Measurements from ENCODE around the gene RSPO4.

The RSPO4 gene

GRCh38 chr20:926670-927069 is 75.4 kb downstream of the RSPO4 start:
- no peak overlapping the region for H3K4me3 ChIP-seq (ENCODE audit: low read length in 2 of 2)
- H3K9ac ChIP-seq (ENCODE audit: low read depth in 1 of 2, low read length in 2 of 2) = no peak overlapping the region
- no peaks in the 10 kb centered on the region for H3K27me3 ChIP-seq (ENCODE audit: control insufficient read depth in 2 of 2, insufficient read depth in 2 of 2, low read length in 2 of 2)
- peaks cover 0 to 6% of the 10 kb centered on the region in 2 donors for H3K9me3 ChIP-seq (ENCODE audit: control insufficient read depth in 2 of 2, low read length in 2 of 2)
- no peaks in the 10 kb centered on the region for H3K4me1 ChIP-seq (ENCODE audit: control insufficient read depth in 2 of 2, insufficient read depth in 2 of 2, low read length in 2 of 2)
- H3K36me3 ChIP-seq (ENCODE audit: control insufficient read depth in 2 of 2, insufficient read depth in 2 of 2, low read length in 2 of 2) = no peaks in the 10 kb centered on the region
- H3K27ac ChIP-seq (ENCODE audit: low read depth in 2 of 2, low read length in 2 of 2) = no peak overlapping the region

- Histone ChIP-seq H3K36me3 (ENCODE audit: control insufficient read depth in 2 of 2, insufficient read depth in 2 of 2, low read length in 2 of 2) (no peaks in the 10 kb centered on the region), H3K4me3 (ENCODE audit: low read length in 2 of 2) (no peak overlapping the region), H3K4me1 (ENCODE audit: control insufficient read depth in 2 of 2, insufficient read depth in 2 of 2, low read length in 2 of 2) (no peaks in the 10 kb centered on the region), H3K9me3 (ENCODE audit: control insufficient read depth in 2 of 2, low read length in 2 of 2) (no peaks in the 10 kb centered on the region), H3K27ac (ENCODE audit: low read depth in 2 of 2, low read length in 2 of 2) (no peak overlapping the region), H3K27me3 (ENCODE audit: control insufficient read depth in 2 of 2, insufficient read depth in 2 of 2, low read length in 2 of 2) (no peaks in the 10 kb centered on the region), H3K9ac (ENCODE audit: low read depth in 1 of 2, low read length in 2 of 2) (no peak overlapping the region)
These were observed 76.6 kb downstream of the RSPO4 start for GRCh38 chr20:925516-925915.

- Histone ChIP-seq H3K36me3 (ENCODE audit: control insufficient read depth in 2 of 2, insufficient read depth in 2 of 2, low read length in 2 of 2) (no peaks in the 10 kb centered on the region), H3K27ac (ENCODE audit: low read depth in 2 of 2, low read length in 2 of 2) (no peak overlapping the region), H3K4me3 (ENCODE audit: low read length in 2 of 2) (no peak overlapping the region), H3K9me3 (ENCODE audit: control insufficient read depth in 2 of 2, low read length in 2 of 2) (no peaks in the 10 kb centered on the region), H3K27me3 (ENCODE audit: control insufficient read depth in 2 of 2, insufficient read depth in 2 of 2, low read length in 2 of 2) (no peaks in the 10 kb centered on the region), H3K9ac (ENCODE audit: low read depth in 1 of 2, low read length in 2 of 2) (no peak overlapping the region), H3K4me1 (ENCODE audit: control insufficient read depth in 2 of 2, insufficient read depth in 2 of 2, low read length in 2 of 2) (no peaks in the 10 kb centered on the region)
These were observed 77.5 kb downstream of the RSPO4 start for GRCh38 chr20:924639-925038.

- H3K9ac ChIP-seq (ENCODE audit: low read depth in 1 of 2, low read length in 2 of 2) = no peak overlapping the region
- H3K4me3 ChIP-seq (ENCODE audit: low read length in 2 of 2) = no peak overlapping the region
- no peaks in the 10 kb centered on the region for H3K36me3 ChIP-seq (ENCODE audit: control insufficient read depth in 2 of 2, insufficient read depth in 2 of 2, low read length in 2 of 2)
- H3K27me3 ChIP-seq (ENCODE audit: control insufficient read depth in 2 of 2, insufficient read depth in 2 of 2, low read length in 2 of 2) = no peaks in the 10 kb centered on the region
- no peak overlapping the region for H3K27ac ChIP-seq (ENCODE audit: low read depth in 2 of 2, low read length in 2 of 2)
- H3K9me3 ChIP-seq (ENCODE audit: control insufficient read depth in 2 of 2, low read length in 2 of 2) = no peaks in the 10 kb centered on the region
- no peaks in the 10 kb centered on the region for H3K4me1 ChIP-seq (ENCODE audit: control insufficient read depth in 2 of 2, insufficient read depth in 2 of 2, low read length in 2 of 2)
These were observed 79.3 kb downstream of the RSPO4 start for GRCh38 chr20:922781-923180.

- H3K9ac ChIP-seq (ENCODE audit: low read depth in 1 of 2, low read length in 2 of 2) = no peak overlapping the region
- H3K9me3 ChIP-seq (ENCODE audit: control insufficient read depth in 2 of 2, low read length in 2 of 2) = no peaks in the 10 kb centered on the region
- H3K36me3 ChIP-seq (ENCODE audit: control insufficient read depth in 2 of 2, insufficient read depth in 2 of 2, low read length in 2 of 2) = no peaks in the 10 kb centered on the region
- H3K4me1 ChIP-seq (ENCODE audit: control insufficient read depth in 2 of 2, insufficient read depth in 2 of 2, low read length in 2 of 2) = no peaks in the 10 kb centered on the region
- H3K4me3 ChIP-seq (ENCODE audit: low read length in 2 of 2) = no peak overlapping the region
- H3K27ac ChIP-seq (ENCODE audit: low read depth in 2 of 2, low read length in 2 of 2) = no peak overlapping the region
- H3K27me3 ChIP-seq (ENCODE audit: control insufficient read depth in 2 of 2, insufficient read depth in 2 of 2, low read length in 2 of 2) = no peaks in the 10 kb centered on the region
These were observed 81.0 kb downstream of the RSPO4 start for GRCh38 chr20:921068-921467.

- H3K9ac ChIP-seq (ENCODE audit: low read depth in 1 of 2, low read length in 2 of 2) = no peak overlapping the region
- no peak overlapping the region for H3K4me3 ChIP-seq (ENCODE audit: low read length in 2 of 2)
- H3K36me3 ChIP-seq (ENCODE audit: control insufficient read depth in 2 of 2, insufficient read depth in 2 of 2, low read length in 2 of 2) = no peaks in the 10 kb centered on the region
- no peaks in the 10 kb centered on the region for H3K4me1 ChIP-seq (ENCODE audit: control insufficient read depth in 2 of 2, insufficient read depth in 2 of 2, low read length in 2 of 2)
- H3K9me3 ChIP-seq (ENCODE audit: control insufficient read depth in 2 of 2, low read length in 2 of 2) = no peaks in the 10 kb centered on the region
- no peak overlapping the region for H3K27ac ChIP-seq (ENCODE audit: low read depth in 2 of 2, low read length in 2 of 2)
- no peaks in the 10 kb centered on the region for H3K27me3 ChIP-seq (ENCODE audit: control insufficient read depth in 2 of 2, insufficient read depth in 2 of 2, low read length in 2 of 2)
These were observed 81.8 kb downstream of the RSPO4 start for GRCh38 chr20:920311-920710.

GRCh38 chr20:919491-919916 is 82.6 kb downstream of the RSPO4 start:
- Histone ChIP-seq H3K27me3 (ENCODE audit: control insufficient read depth in 2 of 2, insufficient read depth in 2 of 2, low read length in 2 of 2) (peaks cover 0 to under 1% of the 10 kb centered on the region in 2 donors), H3K36me3 (ENCODE audit: control insufficient read depth in 2 of 2, insufficient read depth in 2 of 2, low read length in 2 of 2) (no peaks in the 10 kb centered on the region), H3K9me3 (ENCODE audit: control insufficient read depth in 2 of 2, low read length in 2 of 2) (no peaks in the 10 kb centered on the region), H3K4me1 (ENCODE audit: control insufficient read depth in 2 of 2, insufficient read depth in 2 of 2, low read length in 2 of 2) (no peaks in the 10 kb centered on the region), H3K4me3 (ENCODE audit: low read length in 2 of 2) (no peak overlapping the region), H3K9ac (ENCODE audit: low read depth in 1 of 2, low read length in 2 of 2) (no peak overlapping the region), H3K27ac (ENCODE audit: low read depth in 2 of 2, low read length in 2 of 2) (no peak overlapping the region)

- no peak overlapping the region for H3K9ac ChIP-seq (ENCODE audit: low read depth in 1 of 2, low read length in 2 of 2)
- peaks cover 0 to 6% of the 10 kb centered on the region in 2 donors for H3K27me3 ChIP-seq (ENCODE audit: control insufficient read depth in 2 of 2, insufficient read depth in 2 of 2, low read length in 2 of 2)
- no peaks in the 10 kb centered on the region for H3K4me1 ChIP-seq (ENCODE audit: control insufficient read depth in 2 of 2, insufficient read depth in 2 of 2, low read length in 2 of 2)
- H3K36me3 ChIP-seq (ENCODE audit: control insufficient read depth in 2 of 2, insufficient read depth in 2 of 2, low read length in 2 of 2) = no peaks in the 10 kb centered on the region
- H3K9me3 ChIP-seq (ENCODE audit: control insufficient read depth in 2 of 2, low read length in 2 of 2) = no peaks in the 10 kb centered on the region
- no peak overlapping the region for H3K27ac ChIP-seq (ENCODE audit: low read depth in 2 of 2, low read length in 2 of 2)
- H3K4me3 ChIP-seq (ENCODE audit: low read length in 2 of 2) = no peak overlapping the region
These were observed 84.7 kb downstream of the RSPO4 start for GRCh38 chr20:917416-917815.

GRCh38 chr20:916825-917224 is 85.3 kb downstream of the RSPO4 start:
- Histone ChIP-seq H3K27me3 (ENCODE audit: control insufficient read depth in 2 of 2, insufficient read depth in 2 of 2, low read length in 2 of 2) (peaks cover 0 to 6% of the 10 kb centered on the region in 2 donors), H3K4me1 (ENCODE audit: control insufficient read depth in 2 of 2, insufficient read depth in 2 of 2, low read length in 2 of 2) (no peaks in the 10 kb centered on the region), H3K36me3 (ENCODE audit: control insufficient read depth in 2 of 2, insufficient read depth in 2 of 2, low read length in 2 of 2) (no peaks in the 10 kb centered on the region), H3K4me3 (ENCODE audit: low read length in 2 of 2) (no peak overlapping the region), H3K9ac (ENCODE audit: low read depth in 1 of 2, low read length in 2 of 2) (no peak overlapping the region), H3K27ac (ENCODE audit: low read depth in 2 of 2, low read length in 2 of 2) (no peak overlapping the region), H3K9me3 (ENCODE audit: control insufficient read depth in 2 of 2, low read length in 2 of 2) (no peaks in the 10 kb centered on the region)

GRCh38 chr20:916125-916799 is 85.8 kb downstream of the RSPO4 start, which contains the start of gene ANGPT4:
Gene ANGPT4, minus strand, starts transcription at chr20:916334. Its CDS starts 120 bp downstream, at chr20:916214.
- Histone ChIP-seq H3K27me3 (ENCODE audit: control insufficient read depth in 2 of 2, insufficient read depth in 2 of 2, low read length in 2 of 2) (peaks cover 0 to 6% of the 10 kb centered on the region in 2 donors), H3K9ac (ENCODE audit: low read depth in 1 of 2, low read length in 2 of 2) (no peak within 1 kb of the TSS), H3K9me3 (ENCODE audit: control insufficient read depth in 2 of 2, low read length in 2 of 2) (no peaks in the 10 kb centered on the region), H3K27ac (ENCODE audit: low read depth in 2 of 2, low read length in 2 of 2) (no peak within 1 kb of the TSS), H3K4me3 (ENCODE audit: low read length in 2 of 2) (no peak within 1 kb of the TSS), H3K36me3 (ENCODE audit: control insufficient read depth in 2 of 2, insufficient read depth in 2 of 2, low read length in 2 of 2) (no peaks in the 10 kb centered on the region), H3K4me1 (ENCODE audit: control insufficient read depth in 2 of 2, insufficient read depth in 2 of 2, low read length in 2 of 2) (no peaks in the 10 kb centered on the region)
